Measurements from ENCODE around the gene TPH2.

Gene TPH2

GRCh38 chr12:71938728-71939385 is at the start of gene TPH2:
TSS of gene TPH2 (plus strand) at chr12:71938845. CDS start at chr12:71938987, 142 bp downstream.
- DNase-seq, result peak; percentile 83

DNA sequence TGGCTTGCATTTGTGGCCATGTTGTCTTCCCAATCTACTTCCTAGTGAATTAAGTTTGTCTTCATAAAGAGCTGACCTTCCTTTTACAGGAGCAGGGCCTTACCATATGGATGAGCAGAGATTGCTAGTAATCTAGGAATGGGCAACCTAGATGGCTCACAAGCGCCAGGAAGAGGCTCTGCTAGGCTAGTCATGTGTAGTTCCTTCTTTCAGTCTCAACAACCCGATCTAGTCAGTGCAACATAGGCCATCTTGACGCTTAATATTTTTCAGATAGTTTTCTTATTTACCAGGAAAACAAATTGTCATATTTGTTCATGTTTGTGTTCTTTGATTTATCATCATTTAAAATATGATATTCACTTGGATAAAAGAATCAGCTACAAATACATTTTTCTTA is 48.2 kb upstream of the TPH2 start:
- DNase-seq, result no peak

- DNase-seq, result no peak
These were observed 46.6 kb upstream of the TPH2 start for GRCh38 chr12:71892059-71892458.

- DNase-seq, result no peak
These were observed 42.3 kb upstream of the TPH2 start for GRCh38 chr12:71896205-71896882.

DNA sequence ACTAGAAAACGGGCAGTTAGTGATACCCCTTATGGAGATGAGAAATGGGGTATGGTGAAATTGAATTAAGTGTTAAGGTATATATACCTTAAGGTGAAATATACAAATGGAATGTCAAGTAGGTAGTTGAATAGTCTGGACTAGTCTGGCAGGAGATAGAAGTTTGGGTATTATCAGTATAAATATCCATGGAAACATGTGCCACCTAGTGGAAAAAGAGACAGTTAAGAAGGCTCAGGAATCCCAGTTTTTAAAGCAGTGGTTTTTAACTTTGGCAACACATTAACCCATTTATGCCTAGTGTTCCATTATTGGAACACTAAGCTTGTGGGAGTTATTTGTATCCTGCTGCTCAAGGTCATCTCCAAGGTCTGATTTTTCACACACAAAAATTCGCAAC is 38.6 kb upstream of the TPH2 start:
- no peak for DNase-seq

- no peak for DNase-seq
These were observed 34.0 kb upstream of the TPH2 start for GRCh38 chr12:71904629-71905028.

GRCh38 chr12:71935594-71935993 is 3.1 kb upstream of the TPH2 start:
- DNase-seq, result no peak

DNA sequence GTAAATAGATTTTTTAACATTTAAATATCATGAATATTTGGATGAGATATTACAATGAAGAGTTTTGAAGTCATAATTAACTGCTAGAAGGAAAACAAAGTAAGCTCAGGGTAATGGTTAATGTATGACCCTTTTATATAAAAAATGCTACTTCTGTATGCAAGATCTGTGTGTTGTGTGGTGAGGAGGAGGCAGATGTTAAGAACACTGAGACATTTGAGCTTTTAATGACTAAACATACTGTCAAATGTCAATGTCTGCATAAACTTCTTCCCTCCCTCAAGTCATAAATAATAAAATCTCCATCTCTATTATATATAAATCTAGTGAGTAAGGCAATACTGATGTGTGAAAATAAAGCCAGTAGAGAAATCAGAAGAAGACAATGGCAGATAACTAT is 1.4 kb downstream of the TPH2 start:
- no peak for DNase-seq

- no peak for DNase-seq
These were observed 2.5 kb downstream of the TPH2 start for GRCh38 chr12:71941174-71941573.

GRCh38 chr12:71942259-71942658 is 3.6 kb downstream of the TPH2 start:
- no peak for DNase-seq

GRCh38 chr12:71942703-71943102 is 4.1 kb downstream of the TPH2 start:
- no peak for DNase-seq

- no peak for DNase-seq
These were observed 6.5 kb downstream of the TPH2 start for GRCh38 chr12:71945121-71945520.

- no peak for DNase-seq
These were observed 7.2 kb downstream of the TPH2 start for GRCh38 chr12:71945883-71946282.

DNA sequence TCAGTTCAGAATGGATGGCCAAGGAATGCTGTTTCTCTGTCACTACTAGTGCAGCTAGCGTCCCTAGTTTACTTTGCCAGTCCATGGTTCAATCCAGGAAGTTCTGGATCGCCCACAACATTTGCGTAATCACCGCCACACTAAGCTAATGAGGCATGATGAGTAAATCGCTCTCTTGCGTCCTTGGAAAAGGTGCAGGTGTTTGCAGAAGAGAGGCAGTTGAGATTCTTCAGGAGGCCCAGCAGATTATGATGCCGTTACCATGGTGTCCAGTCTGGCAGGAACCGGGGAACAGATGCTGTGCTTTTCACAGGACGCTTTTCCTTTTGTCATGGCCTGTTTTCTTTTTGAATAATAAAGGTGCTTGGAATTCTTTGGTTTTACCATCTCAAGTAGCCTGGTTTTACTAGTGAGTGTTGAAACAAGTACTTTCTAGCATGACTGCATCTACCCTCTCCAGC is 9.0 kb downstream of the TPH2 start:
- no peak for DNase-seq

GRCh38 chr12:71948390-71948789 is 9.7 kb downstream of the TPH2 start:
- no peak for DNase-seq

DNA sequence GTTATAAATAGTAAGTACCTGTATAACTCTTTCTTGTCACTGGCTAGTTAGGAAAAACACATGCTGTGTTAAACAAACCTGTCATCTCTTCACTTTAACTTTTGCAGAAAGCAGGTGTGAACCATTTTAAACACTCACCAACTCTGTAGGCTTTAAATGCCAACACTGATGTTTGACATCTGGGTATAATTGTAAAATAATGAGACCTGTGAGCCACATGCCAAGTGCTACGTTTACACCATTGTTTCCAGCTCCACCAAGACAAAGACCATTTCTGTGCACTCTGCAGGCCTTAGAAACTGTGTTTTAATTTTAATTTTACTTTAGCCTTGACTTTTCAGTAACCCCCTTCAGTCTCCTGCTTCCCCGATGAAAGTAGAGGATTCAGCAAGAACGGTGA is 11.0 kb downstream of the TPH2 start:
- no peak for DNase-seq

- DNase-seq, result no peak
These were observed 11.8 kb downstream of the TPH2 start for GRCh38 chr12:71950404-71950803.

DNA sequence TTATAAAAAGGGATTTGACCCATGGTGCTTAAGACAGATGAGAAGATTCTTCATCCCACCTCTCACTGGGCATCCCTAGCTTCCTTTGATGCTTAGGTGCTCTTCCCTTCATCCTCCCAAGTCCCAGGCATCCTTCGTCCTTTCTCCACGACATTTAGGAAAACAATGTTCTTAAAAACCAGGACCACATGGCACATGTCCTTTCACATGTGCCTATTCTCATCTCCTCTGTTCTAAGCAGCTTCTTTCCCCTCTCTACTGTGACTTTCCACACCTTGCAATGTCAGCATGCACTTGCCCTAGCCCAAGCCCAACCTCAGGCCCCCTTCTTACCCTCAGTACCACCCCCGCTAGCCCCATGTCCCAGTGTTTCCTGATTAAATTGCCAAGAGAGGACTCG is 12.2 kb downstream of the TPH2 start:
- no peak for DNase-seq

DNA sequence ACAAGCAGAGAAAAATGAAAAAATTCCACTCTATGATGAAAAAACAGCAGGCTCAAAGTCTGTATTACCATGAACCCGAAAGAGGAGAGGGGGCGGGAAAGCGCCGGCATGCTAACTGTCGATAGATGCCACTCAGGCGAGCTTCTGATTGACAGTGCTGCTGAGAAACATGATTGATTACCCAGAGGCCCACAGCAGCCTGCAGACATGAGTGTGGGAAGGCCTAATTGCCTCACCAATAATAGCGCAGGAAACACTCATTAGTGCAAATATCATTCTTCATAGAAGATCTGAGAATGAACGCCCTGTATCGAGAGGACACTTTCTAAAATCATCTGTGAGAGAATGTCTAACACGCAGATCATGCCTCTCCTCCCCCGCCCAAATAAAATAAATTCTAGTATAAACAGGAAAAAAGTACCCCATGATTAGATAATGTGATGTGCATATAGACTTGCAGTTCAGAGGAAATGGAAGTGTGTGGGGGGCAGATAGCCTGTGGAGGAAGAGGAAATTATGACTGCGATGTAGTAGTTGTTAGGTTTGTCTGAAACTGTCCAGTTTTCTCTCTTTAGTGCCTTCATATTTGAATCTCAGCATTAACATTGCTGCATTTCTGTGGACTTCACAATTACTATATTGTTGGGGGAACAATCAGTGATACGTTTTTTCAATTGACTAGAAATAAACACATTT is 15.6 kb downstream of the TPH2 start:
- DNase-seq, result no peak

- no peak for DNase-seq
These were observed 16.2 kb downstream of the TPH2 start for GRCh38 chr12:71954861-71955260.

GRCh38 chr12:71955970-71956369 is 17.3 kb downstream of the TPH2 start:
- no peak for DNase-seq

- no peak for DNase-seq
These were observed 19.4 kb downstream of the TPH2 start for GRCh38 chr12:71958056-71958455.

- no peak for DNase-seq
These were observed 19.8 kb downstream of the TPH2 start for GRCh38 chr12:71958457-71958856.

DNA sequence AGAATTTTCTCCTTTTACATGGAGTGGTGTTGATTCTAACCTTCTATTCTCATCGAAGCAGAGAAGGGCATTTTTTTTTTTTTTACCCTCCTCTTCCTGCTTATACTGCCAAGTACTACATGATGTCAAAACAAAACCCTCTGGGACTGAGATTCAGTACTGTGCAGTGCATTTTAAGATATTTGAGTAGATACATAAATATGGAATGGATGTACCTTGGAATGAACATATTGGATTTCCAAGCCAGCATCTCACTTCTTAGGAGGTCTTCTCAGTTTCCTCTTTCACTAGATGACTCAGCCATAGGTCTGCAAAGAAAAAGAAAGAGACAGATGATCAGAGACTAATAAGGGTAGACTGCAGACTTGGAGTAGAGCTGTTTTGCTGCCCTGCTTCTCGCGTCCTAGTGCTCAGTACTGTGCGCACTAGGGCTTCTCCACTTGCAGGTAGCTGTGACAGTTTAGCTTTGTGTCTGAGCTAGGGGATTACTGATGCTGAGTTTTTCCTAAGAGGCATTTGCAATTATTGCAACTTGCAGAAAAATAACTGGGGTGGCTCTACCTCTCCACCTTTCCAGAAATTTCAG is 20.4 kb downstream of the TPH2 start:
- DNase-seq, result no peak
